IMR-90 (cell line): Measurements from ENCODE around the gene XIRP1. TPM values are rescaled to one million over a fixed set of nuclear protein-coding genes. Genes with fewer than 3 reads are reported as not detected.

Source experiments
- ATAC-seq: fragments of 200-7000 bp; cut with Tn5 transposase; 2 replicates; pipeline ENCODE4 v1.9.1; 2020; ENCODE audit warnings: low read depth, mild to moderate bottlenecking, moderate library complexity
- BruUV-seq: library from RNA; stranded (reverse); fragments of 400-500 nt; replicated peaks from 2 replicates; lab custom pipeline; 2021; lab: Mats Ljungman, UMichigan
- CTCF ChIA-PET: fragments of 300-600 bp; formaldehyde crosslinking; extraction: SDS; loops from one replicate; lab custom pipeline; 2021; ENCODE audit warnings: antibody characterized with exemption; lab: Yijun Ruan, JAX
- POLR2A ChIA-PET: fragments of 300-600 bp; sonication (Branson Sonifier 250); formaldehyde crosslinking; loops from one replicate; lab custom pipeline; 2022; ENCODE audit warnings: antibody characterized with exemption; ENCODE audit not compliant: unreplicated experiment; lab: Charles Lee
- DNase-seq: peaks from one replicate; pipeline ENCODE4 v3.0.0; 2013
- H2AFZ ChIP-seq: replicated peaks from 2 replicates; pipeline ENCODE3; 2013; ENCODE audit warnings: low read length, mild to moderate bottlenecking; ENCODE audit not compliant: poor library complexity
- H2AK5ac ChIP-seq: 2 replicates; pipeline ENCODE4 v1.6.1; 2013; ENCODE audit warnings: low read depth, low read length, inconsistent platforms
- H2AK9ac ChIP-seq: replicated peaks from 2 replicates; pipeline ENCODE3; 2013; ENCODE audit warnings: mild to moderate bottlenecking, low read depth, low read length, moderate library complexity; ENCODE audit not compliant: poor library complexity
- H2BK120ac ChIP-seq: 2 replicates; pipeline ENCODE4 v1.6.1; 2013; ENCODE audit warnings: low read depth, low read length, inconsistent platforms
- H2BK15ac ChIP-seq: 3 replicates; pipeline ENCODE4 v1.6.1; 2013; ENCODE audit warnings: low read depth, low read length, inconsistent platforms
- H2BK20ac ChIP-seq: 2 replicates; pipeline ENCODE4 v1.6.1; 2013; ENCODE audit warnings: low read depth, mild to moderate bottlenecking, inconsistent platforms, low read length, moderate library complexity
- H2BK5ac ChIP-seq: 2 replicates; pipeline ENCODE4 v1.6.1; 2013; ENCODE audit warnings: mild to moderate bottlenecking, low read depth, low read length, inconsistent platforms; ENCODE audit not compliant: poor library complexity, severe bottlenecking
- H3K14ac ChIP-seq: replicated peaks from 2 replicates; pipeline ENCODE4 v1.6.1; 2013; ENCODE audit warnings: low read depth, low read length, inconsistent platforms
- H3K18ac ChIP-seq: 2 replicates; pipeline ENCODE4 v1.6.1; 2013; ENCODE audit warnings: low read depth, low read length, control low read depth
- H3K23ac ChIP-seq: 2 replicates; pipeline ENCODE4 v1.6.1; 2013; ENCODE audit warnings: low read depth, low read length, inconsistent platforms
- H3K27ac ChIP-seq: 2 replicates; pipeline ENCODE4 v1.5.1; 2013; ENCODE audit warnings: mild to moderate bottlenecking, control low read depth, low read length; ENCODE audit not compliant: insufficient read depth
- H3K27me3 ChIP-seq: 2 replicates; pipeline ENCODE4 v1.6.1; 2013; ENCODE audit warnings: low read length; ENCODE audit not compliant: control insufficient read depth, insufficient read depth
- H3K36me3 ChIP-seq: 2 replicates; pipeline ENCODE4 v1.6.1; 2013; ENCODE audit warnings: low read length, mixed read lengths; ENCODE audit not compliant: control insufficient read depth, insufficient read depth
- H3K4ac ChIP-seq: 2 replicates; pipeline ENCODE4 v1.6.1; 2013; ENCODE audit warnings: low read depth, low read length, inconsistent platforms
- H3K4me1 ChIP-seq: 2 replicates; pipeline ENCODE4 v1.6.1; 2013; ENCODE audit warnings: low read length, mixed read lengths; ENCODE audit not compliant: control insufficient read depth, insufficient read depth
- H3K4me2 ChIP-seq: 2 replicates; pipeline ENCODE4 v1.6.1; 2013; ENCODE audit warnings: low read depth, mild to moderate bottlenecking, control low read depth, low read length, moderate library complexity
- H3K4me3 ChIP-seq: 2 replicates; pipeline ENCODE4 v1.5.1; 2013; ENCODE audit warnings: low read depth, mild to moderate bottlenecking, control low read depth, low read length, moderate library complexity; ENCODE audit not compliant: insufficient read depth
- H3K56ac ChIP-seq: 2 replicates; pipeline ENCODE4 v1.6.1; 2013; ENCODE audit warnings: low read length, inconsistent platforms; ENCODE audit not compliant: insufficient read depth; ENCODE audit errors: extremely low read depth
- H3K79me1 ChIP-seq, 2 experiments: 2 replicates each; pipeline ENCODE4 v1.6.1; 2013; ENCODE audit warnings: low read length in 2 of 2, inconsistent platforms in 1 of 2, low read depth in 1 of 2
- H3K9ac ChIP-seq: 2 replicates; pipeline ENCODE4 v1.6.1; 2013; ENCODE audit warnings: low read depth, low read length, control low read depth
- H3K9me1 ChIP-seq: 2 replicates; pipeline ENCODE4 v1.6.1; 2013; ENCODE audit warnings: low read length, inconsistent platforms; ENCODE audit not compliant: insufficient read depth
- H3K9me3 ChIP-seq: 2 replicates; pipeline ENCODE4 v1.6.1; 2013; ENCODE audit warnings: low read length; ENCODE audit not compliant: control insufficient read depth, insufficient read depth
- H4K20me1 ChIP-seq: 2 replicates; pipeline ENCODE4 v1.6.1; 2013; ENCODE audit warnings: low read length, inconsistent platforms; ENCODE audit not compliant: insufficient read depth
- H4K5ac ChIP-seq: 2 replicates; pipeline ENCODE4 v1.6.1; 2013; ENCODE audit warnings: mild to moderate bottlenecking, low read depth, low read length, control low read depth
- H4K8ac ChIP-seq, 2 experiments: 2 replicates each; pipeline ENCODE4 v1.6.1; 2013; ENCODE audit warnings: low read depth in 2 of 2, low read length in 2 of 2, control low read depth in 1 of 2, inconsistent platforms in 1 of 2
- H4K91ac ChIP-seq: 2 replicates; pipeline ENCODE4 v1.6.1; 2013; ENCODE audit warnings: low read depth, low read length, inconsistent platforms; ENCODE audit not compliant: insufficient read depth
- BHLHE40 ChIP-seq: fragments of 150-350 bp; IDR thresholded peaks from 2 replicates; pipeline ENCODE4 v1.6.1; 2016; ENCODE audit warnings: mild to moderate bottlenecking, low read depth, low read length
- CEBPB ChIP-seq: IDR thresholded peaks from 2 replicates; pipeline ENCODE4 v1.6.1; 2012; ENCODE audit warnings: low read depth, low read length, improper control_type of control experiment
- CHD1 ChIP-seq: IDR thresholded peaks from 2 replicates; pipeline ENCODE4 v1.6.1; 2012; ENCODE audit warnings: low read depth, low read length, improper control_type of control experiment
- FOS ChIP-seq: fragments of 150-350 bp; IDR thresholded peaks from 2 replicates; pipeline ENCODE4 v1.6.1; 2016; ENCODE audit warnings: low read depth, low read length
- MAFK ChIP-seq: IDR thresholded peaks from 2 replicates; pipeline ENCODE4 v1.6.1; 2012; ENCODE audit warnings: low read depth, low read length, improper control_type of control experiment
- MAZ ChIP-seq: IDR thresholded peaks from 2 replicates; pipeline ENCODE4 v1.6.1; 2012; ENCODE audit warnings: low read depth, mild to moderate bottlenecking, low read length, improper control_type of control experiment, moderate library complexity, borderline replicate concordance
- MXI1 ChIP-seq: IDR thresholded peaks from 2 replicates; pipeline ENCODE4 v1.6.1; 2012; ENCODE audit warnings: low read depth, mild to moderate bottlenecking, low read length, moderate library complexity, borderline replicate concordance
- NFE2L2 ChIP-seq: fragments of 150-350 bp; IDR thresholded peaks from 2 replicates; pipeline ENCODE4 v1.6.1; 2016; ENCODE audit warnings: low read depth, mild to moderate bottlenecking, low read length
- POLR2A ChIP-seq: IDR thresholded peaks from 2 replicates; pipeline ENCODE4 v1.6.1; 2012; ENCODE audit warnings: mild to moderate bottlenecking, low read depth, low read length
- RCOR1 ChIP-seq: IDR thresholded peaks from 2 replicates; pipeline ENCODE4 v1.6.1; 2012; ENCODE audit warnings: mild to moderate bottlenecking, low read length, improper control_type of control experiment; ENCODE audit not compliant: insufficient replicate concordance
- RFX5 ChIP-seq: IDR thresholded peaks from 2 replicates; pipeline ENCODE4 v1.8.0; 2012; ENCODE audit warnings: low read depth, mild to moderate bottlenecking, low read length, moderate library complexity
- SMC3 ChIP-seq: fragments of 150-350 bp; IDR thresholded peaks from 2 replicates; pipeline ENCODE4 v1.6.1; 2016; ENCODE audit warnings: low read depth, mild to moderate bottlenecking, antibody characterized with exemption, low read length, moderate library complexity
- WGBS, 2 experiments: methylation state at CpG; one replicate each; pipeline versions ENCODE4 v1.1.5 to v1.1.7; 2013; ENCODE audit warnings: missing lambda C conversion rate in 2 of 2; ENCODE audit not compliant: insufficient read length in 1 of 2; ENCODE audit errors: extremely low coverage in 2 of 2; 5-methylcytosine and 5-hydroxymethylcytosine counted together
- dilution Hi-C: fragments of 300-500 bp; cut with HindIII; formaldehyde crosslinking; loops from one replicate; pipeline ENCODE4 v1.14.3; 2018; ENCODE audit warnings: low sequenced_read_pairs; ENCODE audit not compliant: unreplicated experiment
- in situ Hi-C: fragments of 300-500 bp; cut with MboI; formaldehyde crosslinking; loops from 3 replicates; pipeline ENCODE4 v1.14.3; 2019; ENCODE audit warnings: low sequenced_read_pairs, inconsistent platforms, mixed read lengths
- intact Hi-C: fragments of 100-400 bp; cut with micrococcal nuclease; formaldehyde crosslinking; loops from 2 replicates; pipeline ENCODE4 v1.10.0; 2022
- polyA plus RNA-seq, 3 experiments: library from polyadenylated mRNA; depleted of rRNA; stranded (reverse); fragments of >200 nt; gene quantifications; 2 replicates each; pipeline ENCODE4 v1.2.3, GENCODE V29; 2012; ENCODE audit warnings: low replicate concordance in 1 of 3
- total RNA-seq: library from RNA; depleted of rRNA; stranded (reverse); fragments of >200 nt; gene quantifications from 2 replicates; pipeline ENCODE4 v1.2.3, GENCODE V29; 2012
- TF ChIP-seq, protein P1 (sequence below): conservative IDR thresholded peaks from 2 replicates; pipeline ENCODE4 v1.5.1; 2012; ENCODE audit warnings: mild to moderate bottlenecking, low read depth, low read length, improper control_type of control experiment
- TF ChIP-seq, protein P2 (sequence below): fragments of 150-350 bp; IDR thresholded peaks from 2 replicates; pipeline ENCODE4 v1.6.1; 2016; ENCODE audit warnings: low read depth, mild to moderate bottlenecking, low read length, moderate library complexity, borderline replicate concordance
- TF ChIP-seq, protein P3 (sequence below): fragments of 150-350 bp; IDR thresholded peaks from 2 replicates; pipeline ENCODE4 v1.6.1; 2017; ENCODE audit warnings: mild to moderate bottlenecking, antibody characterized with exemption, low read length, low read depth

The XIRP1 gene
- total and polyA plus RNA-seq, 2 of the 4 experiments (the other 2 are of a cell fraction), result under 0.01 to 0.07 TPM

- H2BK20ac ChIP-seq, result no peak overlapping the region
- peaks cover 89% of the 10 kb centered on the region for H4K20me1 ChIP-seq
- no peak overlapping the region for H2AK9ac ChIP-seq
- H4K8ac ChIP-seq, result no peak overlapping the region
- no peak overlapping the region for H4K5ac ChIP-seq
- H3K79me1 ChIP-seq, result peaks cover 12 to 79% of the 10 kb centered on the region in 2 experiments
- H4K91ac ChIP-seq, result no peak overlapping the region
- H2BK15ac ChIP-seq, result no peak overlapping the region
- peaks cover 44% of the 10 kb centered on the region for H3K36me3 ChIP-seq
- dilution Hi-C loops (no loop called here), in situ Hi-C loops (no loop called here), intact Hi-C loops (no loop called here)
- no peak for TF ChIP-seq CEBPB
- no peak for TF ChIP-seq RFX5
- no peak for TF ChIP-seq MAFK
- no peak for TF ChIP-seq CHD1
- TF ChIP-seq BHLHE40, result no peak
- no peak for TF ChIP-seq FOS
- no peak for TF ChIP-seq MXI1
- TF ChIP-seq, protein P1, sequence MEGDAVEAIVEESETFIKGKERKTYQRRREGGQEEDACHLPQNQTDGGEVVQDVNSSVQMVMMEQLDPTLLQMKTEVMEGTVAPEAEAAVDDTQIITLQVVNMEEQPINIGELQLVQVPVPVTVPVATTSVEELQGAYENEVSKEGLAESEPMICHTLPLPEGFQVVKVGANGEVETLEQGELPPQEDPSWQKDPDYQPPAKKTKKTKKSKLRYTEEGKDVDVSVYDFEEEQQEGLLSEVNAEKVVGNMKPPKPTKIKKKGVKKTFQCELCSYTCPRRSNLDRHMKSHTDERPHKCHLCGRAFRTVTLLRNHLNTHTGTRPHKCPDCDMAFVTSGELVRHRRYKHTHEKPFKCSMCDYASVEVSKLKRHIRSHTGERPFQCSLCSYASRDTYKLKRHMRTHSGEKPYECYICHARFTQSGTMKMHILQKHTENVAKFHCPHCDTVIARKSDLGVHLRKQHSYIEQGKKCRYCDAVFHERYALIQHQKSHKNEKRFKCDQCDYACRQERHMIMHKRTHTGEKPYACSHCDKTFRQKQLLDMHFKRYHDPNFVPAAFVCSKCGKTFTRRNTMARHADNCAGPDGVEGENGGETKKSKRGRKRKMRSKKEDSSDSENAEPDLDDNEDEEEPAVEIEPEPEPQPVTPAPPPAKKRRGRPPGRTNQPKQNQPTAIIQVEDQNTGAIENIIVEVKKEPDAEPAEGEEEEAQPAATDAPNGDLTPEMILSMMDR, result no peak
- TF ChIP-seq NFE2L2, result no peak
- no peak for TF ChIP-seq MAZ
- TF ChIP-seq SMC3, result no peak
- TF ChIP-seq, protein P2, sequence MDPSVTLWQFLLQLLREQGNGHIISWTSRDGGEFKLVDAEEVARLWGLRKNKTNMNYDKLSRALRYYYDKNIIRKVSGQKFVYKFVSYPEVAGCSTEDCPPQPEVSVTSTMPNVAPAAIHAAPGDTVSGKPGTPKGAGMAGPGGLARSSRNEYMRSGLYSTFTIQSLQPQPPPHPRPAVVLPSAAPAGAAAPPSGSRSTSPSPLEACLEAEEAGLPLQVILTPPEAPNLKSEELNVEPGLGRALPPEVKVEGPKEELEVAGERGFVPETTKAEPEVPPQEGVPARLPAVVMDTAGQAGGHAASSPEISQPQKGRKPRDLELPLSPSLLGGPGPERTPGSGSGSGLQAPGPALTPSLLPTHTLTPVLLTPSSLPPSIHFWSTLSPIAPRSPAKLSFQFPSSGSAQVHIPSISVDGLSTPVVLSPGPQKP, result no peak
- TF ChIP-seq, protein P3, sequence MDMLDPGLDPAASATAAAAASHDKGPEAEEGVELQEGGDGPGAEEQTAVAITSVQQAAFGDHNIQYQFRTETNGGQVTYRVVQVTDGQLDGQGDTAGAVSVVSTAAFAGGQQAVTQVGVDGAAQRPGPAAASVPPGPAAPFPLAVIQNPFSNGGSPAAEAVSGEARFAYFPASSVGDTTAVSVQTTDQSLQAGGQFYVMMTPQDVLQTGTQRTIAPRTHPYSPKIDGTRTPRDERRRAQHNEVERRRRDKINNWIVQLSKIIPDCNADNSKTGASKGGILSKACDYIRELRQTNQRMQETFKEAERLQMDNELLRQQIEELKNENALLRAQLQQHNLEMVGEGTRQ, result no peak
- no peak for TF ChIP-seq POLR2A
- TF ChIP-seq RCOR1, result no peak
- H2BK5ac ChIP-seq, result no peak overlapping the region
- CTCF ChIA-PET, result no interaction called here
- peaks cover 34% of the 10 kb centered on the region for H3K9me1 ChIP-seq
- H3K23ac ChIP-seq, result no peak overlapping the region
- H3K27me3 ChIP-seq, result no peaks in the 10 kb centered on the region
- no peak overlapping the region for H3K4me2 ChIP-seq
- H2BK120ac ChIP-seq, result no peak overlapping the region
- WGBS, 2 experiments, result no CpG with 5 or more reads among the region's 5 CpGs
- no peak overlapping the region for H3K27ac ChIP-seq
- H3K4me3 ChIP-seq, result no peak overlapping the region
- no peaks in the 10 kb centered on the region for H3K9me3 ChIP-seq
- no peak overlapping the region for H3K18ac ChIP-seq
- no peak overlapping the region for H3K9ac ChIP-seq
- ATAC-seq, result no peak
- H3K4ac ChIP-seq, result no peak overlapping the region
- no peak for DNase-seq
- POLR2A ChIA-PET, result no interaction called here
- H2AFZ ChIP-seq, result no peak overlapping the region
- BruUV-seq, result no TSS peak
- peaks cover 33% of the 10 kb centered on the region for H3K4me1 ChIP-seq
- no peak overlapping the region for H3K56ac ChIP-seq
- no peak overlapping the region for H3K14ac ChIP-seq
- no peak overlapping the region for H2AK5ac ChIP-seq
These were observed 50.3 kb downstream of the XIRP1 start for GRCh38 chr3:39142067-39142466.
